Measurements from ENCODE around the gene TFR2. TPM values are rescaled to one million over a fixed set of nuclear protein-coding genes. Genes with fewer than 3 reads are reported as not detected.
A peak's percentile ranks its signal among the peaks of the same experiment; 100 is the strongest.

Gene TFR2
- total and polyA plus RNA-seq, 9 of the 15 experiments (the other 6 are each of a cell fraction or from before 2014, with no cell fraction given) = 3.8 to 123 (median 51.1) TPM

- TF ChIP-seq KLF13 (tag; IDR thresholded peaks at IDR 0.05; ENCODE audit: borderline replicate concordance, low read depth) (no peak), KDM5B (IDR thresholded peaks at IDR 0.05; ENCODE audit: insufficient replicate concordance, low read depth, low read length) (peak; percentile 2), ZNF143 (CRISPR knock-in tag; IDR thresholded peaks at IDR 0.05) (no peak), MNT (conservative IDR thresholded peaks at IDR 0.05) (peak; percentile 14 to 39; a peak in 2 of 4 replicates), ZBTB7A (IDR thresholded peaks at IDR 0.05; ENCODE audit: borderline replicate concordance, control insufficient read depth, low read depth, low read length) (peak; percentile 95), ZNF511 (CRISPR knock-in tag; IDR thresholded peaks at IDR 0.05) (no peak), ZNF764 (CRISPR knock-in tag; IDR thresholded peaks at IDR 0.05; ENCODE audit: low read depth) (peak; percentile 94)
Measured at GRCh38 chr7:100612730-100613390, 28.5 kb downstream of the TFR2 start (continued).

Measured in K562 (cell line).